ENCODE measurements around the gene FAM241A.
"Not testable (repeated sequence)": the region's sequence is repeated elsewhere in the genome, so short reads cannot be mapped to it uniquely, and the experiment has no call there.

Gene FAM241A

DNA sequence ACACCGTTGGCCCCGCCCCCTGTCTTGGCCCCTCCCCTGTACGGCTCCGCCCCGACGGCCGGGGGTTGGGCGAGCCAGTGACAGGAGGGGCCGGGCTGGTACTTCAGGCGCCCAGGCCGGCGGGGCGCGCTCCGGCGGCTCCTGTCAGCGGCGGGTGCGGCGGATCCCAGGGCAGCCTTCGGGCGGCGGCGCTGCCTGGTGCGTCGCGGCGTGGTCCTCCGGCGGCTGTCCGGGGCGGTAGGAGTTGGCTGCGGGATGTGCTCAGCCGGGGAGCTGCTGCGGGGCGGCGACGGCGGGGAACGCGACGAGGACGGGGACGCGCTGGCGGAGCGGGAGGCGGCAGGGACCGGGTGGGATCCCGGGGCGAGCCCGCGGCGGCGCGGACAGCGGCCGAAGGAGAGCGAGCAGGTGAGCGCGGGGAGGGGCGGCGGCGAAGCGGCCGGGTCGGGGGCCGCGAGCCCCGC lies at the start of gene FAM241A:
TSS of gene FAM241A (plus strand) at position 129 of the 464 bp plus-strand sequence. CDS start at position 256, 127 bp downstream.
- DNase-seq = peak; percentile 77

DNA sequence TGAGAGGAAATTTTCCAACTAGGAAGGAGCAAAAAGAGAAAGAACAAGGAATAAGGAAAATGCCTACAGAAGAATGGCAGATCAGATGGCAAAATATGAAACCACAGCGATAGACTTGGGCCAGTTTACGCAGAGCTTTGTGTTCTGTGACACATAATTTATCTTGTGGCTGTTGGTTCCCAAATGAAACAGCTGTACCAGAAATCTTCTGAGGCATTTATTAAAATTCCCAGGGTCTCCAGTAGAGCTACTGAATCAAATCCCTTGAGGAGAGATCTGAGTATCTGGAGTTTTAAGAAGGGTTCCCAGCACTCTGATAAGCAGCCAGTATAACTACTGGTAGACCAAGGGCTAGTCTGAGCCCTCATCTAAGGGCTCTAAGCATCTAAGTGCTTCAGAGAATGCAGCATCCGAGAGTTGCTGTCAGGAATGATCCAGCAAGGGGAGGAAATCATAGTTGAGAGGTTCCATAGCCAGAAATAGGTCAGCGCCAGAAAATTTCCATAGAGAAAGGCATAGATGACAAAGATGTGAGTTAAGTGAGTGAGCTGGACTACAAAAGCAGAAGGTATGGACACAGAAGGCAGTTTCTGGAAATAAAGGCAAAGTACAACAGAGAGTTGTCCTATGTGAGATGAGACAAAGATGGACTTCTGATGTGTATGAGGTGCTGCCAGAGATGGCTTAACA lies 46.3 kb upstream of the FAM241A start:
- no peak for DNase-seq

DNA sequence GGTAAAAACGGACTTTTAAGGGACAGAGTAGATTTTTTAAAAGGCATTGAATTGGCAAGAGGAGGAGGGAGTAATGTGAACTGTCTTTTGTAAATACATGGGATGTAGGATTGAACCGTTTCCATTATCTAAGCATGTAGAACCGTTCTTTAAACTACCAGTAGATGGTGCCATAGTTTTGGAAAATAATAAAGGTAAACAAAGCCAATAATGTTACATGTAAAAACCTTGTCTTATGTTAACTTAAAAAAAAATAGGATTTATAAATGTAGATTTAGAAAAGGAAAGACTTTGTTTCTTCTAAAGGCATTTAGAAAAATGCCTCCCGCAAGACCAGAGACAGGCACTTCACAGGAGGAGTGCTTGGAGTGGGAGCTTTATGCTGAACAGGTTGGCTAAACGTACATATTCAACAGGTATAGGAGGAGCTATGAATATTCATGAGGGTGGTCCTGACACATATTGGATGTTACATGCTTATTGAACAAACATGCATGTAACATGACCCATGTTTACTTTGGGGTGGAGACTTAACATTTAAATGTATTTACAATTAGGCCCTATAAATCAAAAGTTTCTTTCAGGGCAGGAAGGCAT lies 45.5 kb upstream of the FAM241A start:
- peak; percentile 39 for DNase-seq

DNA sequence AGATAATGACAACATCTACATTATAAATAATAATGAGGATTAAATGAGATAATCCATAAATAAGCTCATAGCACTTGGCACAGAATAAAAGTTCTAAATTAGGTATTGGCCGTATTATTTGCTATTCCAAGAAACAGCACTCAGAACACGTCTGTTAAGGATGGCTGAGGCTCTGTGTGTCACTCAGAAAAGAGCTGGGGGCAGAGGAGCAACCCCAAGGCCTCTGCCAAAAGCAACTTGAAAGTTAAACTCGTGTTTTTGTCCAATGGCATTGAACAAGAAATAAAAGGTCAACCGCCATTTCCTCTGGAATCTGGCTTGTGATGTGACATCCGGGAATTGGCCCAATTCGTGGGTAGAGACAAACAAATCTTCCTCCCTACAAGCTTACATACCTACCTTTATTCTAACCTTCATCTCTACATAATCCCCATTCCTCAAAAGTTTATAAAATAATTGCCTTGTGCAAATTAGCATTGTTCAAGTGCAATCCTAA lies 42.3 kb upstream of the FAM241A start:
- DNase-seq = no peak

DNA sequence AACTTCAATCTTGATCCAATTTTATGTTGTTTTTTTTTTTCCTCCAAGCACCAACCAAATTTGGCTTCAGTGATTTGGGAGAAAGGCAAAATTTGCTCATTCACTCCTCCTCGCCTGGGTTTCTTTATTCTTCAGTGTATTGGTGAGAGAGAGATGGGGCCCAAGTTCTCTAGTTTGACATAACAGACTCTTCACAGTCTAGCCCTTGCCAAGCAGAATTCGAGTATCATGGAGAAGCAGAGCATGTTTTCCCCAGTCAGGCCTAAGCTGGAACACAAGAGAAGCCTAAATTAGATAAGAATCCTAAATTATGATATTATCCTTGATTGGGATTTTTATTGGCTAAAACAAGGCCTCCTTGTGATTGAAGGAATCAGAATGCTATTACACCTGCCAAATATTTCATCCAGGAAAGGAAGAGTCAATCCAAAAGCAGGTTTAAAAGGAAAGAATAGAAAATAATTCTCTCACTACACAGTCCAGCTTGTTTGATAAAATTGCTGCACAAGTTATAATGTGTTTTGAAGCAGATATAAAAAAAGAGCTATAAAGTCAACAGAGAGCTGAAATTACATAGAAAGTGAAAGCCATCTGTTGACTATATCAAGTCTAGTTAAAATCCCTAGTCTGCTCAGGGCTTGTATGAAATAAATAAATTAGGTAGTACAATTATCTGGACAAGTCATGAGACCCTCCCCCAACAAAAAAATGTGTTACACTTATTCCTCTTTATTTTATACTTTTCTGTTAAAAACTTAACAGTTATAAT lies 39.9 kb upstream of the FAM241A start:
- DNase-seq = no peak

DNA sequence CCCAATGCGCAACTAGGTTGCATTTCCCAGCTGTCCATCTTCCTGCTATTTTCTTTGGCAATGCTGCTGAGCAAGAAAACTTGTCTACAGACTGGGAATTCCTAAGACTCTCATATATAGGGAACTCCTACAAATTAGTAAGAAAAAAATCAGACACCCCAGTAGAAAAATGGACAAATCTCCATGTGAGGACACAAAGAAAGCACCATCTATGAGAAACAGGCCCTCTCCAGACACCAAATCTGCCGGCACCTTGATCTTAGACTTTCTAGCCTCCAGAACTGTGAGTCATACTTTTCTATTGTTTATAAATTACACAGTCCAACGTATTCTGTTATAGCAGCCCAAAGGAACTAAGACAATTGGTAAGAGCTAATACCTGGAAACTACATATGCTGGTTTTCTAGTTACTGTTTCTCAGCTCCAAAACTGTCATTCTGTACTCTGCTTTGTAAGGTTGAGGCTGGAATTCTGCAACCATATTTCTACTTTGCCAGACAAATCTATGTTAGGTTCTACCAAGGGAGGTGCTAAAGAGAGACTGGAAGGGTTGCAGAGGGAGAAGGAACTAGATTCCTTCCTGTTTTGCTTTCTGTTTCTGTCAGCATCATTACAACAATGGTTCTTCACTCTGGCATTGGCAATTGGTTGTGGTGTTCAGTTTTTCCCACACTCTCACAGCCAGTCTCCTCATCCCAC lies 35.7 kb upstream of the FAM241A start:
- DNase-seq = no peak

DNA sequence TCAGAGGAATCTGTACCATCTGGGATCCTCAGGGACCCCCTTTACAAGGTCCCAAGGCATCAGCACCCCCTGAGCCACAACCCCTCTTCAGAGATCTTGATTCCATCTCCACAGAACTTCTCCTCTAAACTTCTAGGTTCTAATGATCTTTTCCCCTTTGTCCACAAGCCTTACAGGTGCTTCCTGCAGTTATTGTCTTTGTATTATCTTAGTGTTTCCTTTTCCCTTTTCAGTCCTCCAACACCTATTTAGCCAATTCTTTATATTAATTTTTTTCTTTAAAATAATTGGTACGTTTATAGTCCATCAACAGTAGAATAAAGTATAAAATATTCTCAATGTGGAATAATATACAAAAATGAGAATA lies 35.2 kb upstream of the FAM241A start:
- no peak for DNase-seq

DNA sequence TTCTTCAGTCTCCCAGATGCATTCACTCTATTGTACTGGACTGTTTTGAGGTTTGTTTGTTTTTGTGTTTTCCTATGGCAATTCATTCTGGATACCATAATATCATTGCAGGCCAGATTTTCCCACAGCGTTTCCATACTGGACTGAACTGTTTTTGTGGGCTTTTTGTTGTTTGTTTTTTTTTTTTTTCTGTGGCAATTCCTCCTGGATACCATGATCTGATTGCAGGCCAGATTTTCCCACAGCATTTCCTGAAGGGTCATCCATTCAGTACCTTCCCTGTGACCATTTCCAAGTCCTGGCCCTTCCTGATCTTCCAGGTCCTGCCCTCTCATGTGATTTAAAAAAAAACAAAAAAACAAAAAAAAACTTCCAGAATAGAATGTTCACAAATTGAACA lies 33.9 kb upstream of the FAM241A start:
- DNase-seq = no peak

DNA sequence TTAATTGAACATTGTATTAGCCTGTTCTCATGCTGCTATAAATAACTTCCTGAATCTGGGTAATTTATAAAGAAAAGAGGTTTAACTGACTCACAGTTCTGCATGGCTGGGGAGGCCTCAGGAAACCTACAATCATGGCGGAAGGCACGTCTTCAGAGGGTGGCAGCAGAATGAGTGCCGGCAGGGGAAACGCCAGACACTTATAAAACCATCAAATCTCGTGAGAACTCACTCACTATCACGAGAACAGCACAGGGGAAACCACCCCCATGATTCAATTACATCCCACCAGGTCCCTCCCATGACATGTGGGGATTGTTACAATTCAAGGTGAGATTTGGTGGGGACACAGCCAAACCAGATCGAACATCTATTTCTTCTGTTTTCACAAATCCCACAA lies 33.2 kb upstream of the FAM241A start:
- DNase-seq = not testable (repeated sequence)

DNA sequence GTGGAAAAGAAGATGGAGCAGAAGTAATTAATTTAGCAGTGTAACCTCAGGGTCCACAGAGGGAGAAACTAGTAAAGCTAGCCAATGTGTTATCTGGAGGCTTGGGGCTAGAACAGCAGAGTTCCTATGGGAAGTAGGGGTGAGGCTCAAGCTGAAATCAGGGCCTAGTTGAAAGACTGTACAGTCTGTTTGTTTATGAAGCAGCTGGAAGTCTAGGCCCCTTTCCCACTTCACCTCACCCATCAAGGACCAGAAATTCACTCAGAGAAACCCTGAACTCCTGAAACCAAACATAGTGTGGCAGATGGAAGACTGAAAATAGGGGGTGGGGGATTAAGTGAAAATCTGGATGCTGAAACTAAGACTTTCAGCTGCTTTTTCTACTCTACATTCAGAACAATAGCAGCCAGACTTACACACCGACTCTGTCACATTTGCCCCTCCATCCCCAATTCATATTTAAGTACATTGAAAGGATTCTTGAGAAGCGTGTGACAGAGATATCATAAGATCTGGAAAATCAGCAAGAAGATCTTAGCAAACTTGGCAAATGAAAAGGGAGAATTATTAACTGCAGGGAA lies 32.6 kb upstream of the FAM241A start:
- no peak for DNase-seq

DNA sequence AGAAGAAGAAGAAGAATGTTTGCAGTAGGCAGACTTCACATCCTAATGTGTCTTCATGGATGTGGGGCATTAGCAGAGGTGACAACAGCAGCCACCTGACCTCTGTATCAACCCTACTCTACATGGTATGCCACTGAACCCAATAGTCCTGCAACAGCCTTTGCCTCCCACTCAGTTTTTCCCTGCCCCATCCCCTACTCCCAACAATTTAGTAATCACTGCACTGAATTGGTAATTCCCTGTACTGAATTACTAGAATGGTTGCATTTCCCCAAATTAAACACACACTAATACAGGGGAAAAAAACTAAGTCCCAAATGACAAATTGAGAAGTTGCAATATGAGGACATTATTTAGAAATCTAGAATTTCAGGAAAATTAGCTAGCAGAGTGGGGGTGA lies 31.4 kb upstream of the FAM241A start:
- DNase-seq = no peak

DNA sequence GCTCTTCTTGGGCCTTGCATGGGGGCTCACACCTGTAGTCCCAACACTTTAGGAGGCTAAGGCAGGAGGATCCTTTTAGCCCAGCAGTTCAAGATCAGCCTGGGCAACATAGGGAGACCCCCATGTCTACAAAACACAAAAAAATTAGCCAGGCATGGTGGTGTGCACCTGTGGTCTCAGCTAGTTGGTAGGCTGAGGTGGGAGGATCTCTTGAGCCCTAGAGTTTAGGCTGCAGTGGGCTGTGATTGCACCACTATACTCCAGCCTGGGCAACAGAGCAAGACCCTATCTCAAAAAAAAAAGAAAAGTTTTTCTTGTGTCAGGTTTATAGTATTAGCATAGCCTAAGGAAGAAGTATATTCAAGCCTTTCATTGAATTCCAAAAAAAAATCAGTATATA lies 30.8 kb upstream of the FAM241A start:
- no peak for DNase-seq

DNA sequence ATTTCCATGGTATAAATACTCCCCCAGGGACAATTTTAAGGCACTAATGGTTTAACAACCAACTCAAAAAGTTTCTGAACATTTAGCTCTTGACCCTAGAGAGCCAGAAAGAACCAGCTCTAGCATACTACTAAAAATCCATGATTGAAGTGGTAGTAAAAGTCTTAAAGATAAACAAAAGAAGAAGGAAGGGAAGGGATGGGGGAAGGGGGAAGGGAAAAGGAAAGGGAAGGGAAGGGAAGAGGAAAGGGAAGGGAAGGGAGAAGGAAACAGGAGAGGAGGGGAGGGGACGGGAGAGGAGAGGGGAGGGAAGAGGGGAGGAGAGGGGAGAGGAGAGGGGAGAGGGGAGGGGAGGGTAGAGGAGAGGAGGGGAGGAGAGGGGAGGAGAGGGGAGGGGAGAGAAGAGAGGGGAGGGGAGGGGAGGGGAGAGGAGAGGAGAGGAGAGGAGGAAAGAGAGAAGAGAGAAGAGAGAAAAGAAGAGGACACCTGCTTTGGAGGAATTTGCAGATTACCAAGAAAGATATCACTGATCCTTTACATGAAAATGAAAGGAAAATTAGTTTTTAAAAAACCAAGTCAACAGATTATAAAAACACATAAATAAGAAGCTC lies 26.4 kb upstream of the FAM241A start:
- DNase-seq = no peak

DNA sequence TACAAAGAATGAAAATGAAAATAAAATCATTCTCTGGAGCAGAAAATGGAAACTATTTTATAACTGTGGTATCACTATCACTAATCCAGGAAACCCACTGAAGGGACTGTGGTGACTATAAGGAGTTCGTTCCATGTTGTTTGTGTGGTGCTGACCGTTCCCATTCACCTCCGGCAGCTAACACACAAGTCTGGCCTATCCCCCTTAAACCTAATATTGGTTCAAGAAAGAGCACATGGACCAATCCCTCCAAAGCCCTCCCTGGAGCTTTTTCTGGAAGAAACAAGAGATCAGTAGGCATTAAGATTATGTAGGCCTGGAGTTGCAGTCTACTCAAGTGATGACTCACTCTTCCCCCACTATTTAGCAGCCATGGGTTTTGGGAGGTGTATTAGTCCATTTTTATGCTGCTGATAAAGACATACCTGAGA lies 25.9 kb upstream of the FAM241A start:
- DNase-seq = no peak

DNA sequence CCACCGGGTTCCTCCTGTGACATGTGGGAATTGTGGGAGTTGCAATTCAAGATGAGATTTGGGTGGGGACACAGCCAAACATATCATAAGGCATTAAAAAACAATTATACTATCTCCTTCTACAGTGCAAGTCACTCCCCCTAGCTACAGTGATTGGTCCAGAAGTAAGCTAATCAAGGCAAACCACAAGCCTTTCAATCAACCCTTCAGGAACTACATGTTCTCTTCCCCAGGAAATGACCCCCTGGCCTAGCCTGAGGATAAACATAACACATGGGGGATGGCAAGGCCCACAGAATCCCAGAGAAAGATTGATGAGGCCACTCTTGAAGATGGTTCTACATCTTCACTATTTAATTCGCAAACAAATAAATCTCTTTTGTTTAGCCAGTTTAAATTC lies 25.2 kb upstream of the FAM241A start:
- DNase-seq = no peak

DNA sequence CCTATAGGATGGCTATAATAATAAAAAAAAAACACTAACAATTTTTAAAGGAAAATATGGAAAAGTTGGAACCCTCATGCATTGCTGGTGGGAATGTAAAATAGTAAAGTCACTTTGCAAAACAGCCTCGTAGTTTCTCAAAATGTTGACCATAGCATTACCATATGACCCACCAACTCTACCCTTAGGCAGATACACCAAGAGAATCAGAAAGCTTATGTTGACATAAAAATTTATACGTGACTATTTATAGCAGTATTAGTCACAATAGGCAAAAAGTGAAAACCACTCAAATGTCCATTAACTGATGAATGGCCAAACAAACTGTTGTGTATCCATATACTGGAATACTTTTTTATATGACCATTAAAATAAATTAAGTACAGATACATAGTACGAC lies 19.8 kb upstream of the FAM241A start:
- DNase-seq = no peak

DNA sequence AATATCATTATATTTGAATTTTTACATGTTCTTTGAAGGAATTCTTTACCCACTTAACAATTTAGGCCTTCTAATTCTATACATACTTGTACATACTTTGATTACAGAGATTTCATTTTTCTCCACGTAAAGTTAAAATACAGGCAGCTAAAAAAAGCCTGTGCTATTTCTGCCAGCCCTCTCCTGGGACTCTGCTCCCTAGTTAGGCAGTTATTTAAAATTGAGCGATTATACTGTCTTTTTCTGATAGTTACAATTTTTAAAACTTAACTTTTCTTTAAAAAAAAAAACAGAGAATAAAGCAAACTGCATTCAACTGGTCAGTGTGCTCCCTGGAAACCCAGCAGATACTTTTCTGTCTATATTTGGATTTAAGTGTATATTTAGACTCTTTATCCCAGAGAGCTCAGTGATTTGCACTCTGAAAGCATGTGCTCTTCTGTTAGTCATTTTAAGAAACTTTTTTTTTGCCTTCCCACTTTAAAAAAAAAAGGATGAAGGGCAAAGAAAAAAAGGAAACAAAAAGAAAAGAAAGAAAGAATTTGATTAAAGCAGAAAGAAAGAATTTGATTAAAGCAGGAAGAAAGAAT lies 18.1 kb upstream of the FAM241A start:
- DNase-seq = no peak

DNA sequence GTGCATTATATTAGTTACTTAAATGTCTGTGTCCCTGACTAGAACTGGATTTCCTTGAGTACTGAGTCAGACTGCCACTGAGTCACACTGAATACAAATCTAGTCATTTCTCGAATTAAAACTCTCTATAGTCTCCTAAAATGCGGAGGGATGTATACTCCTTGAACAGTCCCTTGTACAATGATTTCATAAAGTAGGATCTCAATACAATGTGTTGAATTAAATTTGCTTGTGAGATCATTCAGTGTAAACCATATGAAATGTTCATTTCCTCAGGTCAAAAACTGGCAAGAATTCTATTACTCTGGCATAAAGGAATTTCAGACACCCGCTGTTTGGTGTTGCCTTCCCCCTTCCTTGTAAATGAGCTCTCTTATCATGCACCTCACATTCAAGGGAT lies 17.5 kb upstream of the FAM241A start:
- DNase-seq = no peak

DNA sequence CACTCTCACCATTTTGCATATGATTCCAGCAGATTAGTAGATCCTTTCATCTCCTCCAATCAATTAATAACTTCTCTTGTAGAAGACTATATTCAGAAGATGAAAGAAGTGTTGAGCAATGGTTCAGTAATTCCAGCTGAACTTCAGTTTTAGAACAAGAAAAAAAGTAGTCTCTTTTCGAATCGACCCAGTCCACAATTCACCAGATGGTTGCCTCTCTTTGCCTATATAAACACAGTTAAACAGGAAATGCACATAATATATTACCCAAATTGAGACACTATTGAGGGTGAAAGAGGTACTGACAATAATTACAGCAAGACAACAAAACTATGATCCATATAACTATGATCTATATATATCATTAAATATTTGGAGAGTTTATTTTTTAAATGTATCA lies 16.8 kb upstream of the FAM241A start:
- no peak for DNase-seq

DNA sequence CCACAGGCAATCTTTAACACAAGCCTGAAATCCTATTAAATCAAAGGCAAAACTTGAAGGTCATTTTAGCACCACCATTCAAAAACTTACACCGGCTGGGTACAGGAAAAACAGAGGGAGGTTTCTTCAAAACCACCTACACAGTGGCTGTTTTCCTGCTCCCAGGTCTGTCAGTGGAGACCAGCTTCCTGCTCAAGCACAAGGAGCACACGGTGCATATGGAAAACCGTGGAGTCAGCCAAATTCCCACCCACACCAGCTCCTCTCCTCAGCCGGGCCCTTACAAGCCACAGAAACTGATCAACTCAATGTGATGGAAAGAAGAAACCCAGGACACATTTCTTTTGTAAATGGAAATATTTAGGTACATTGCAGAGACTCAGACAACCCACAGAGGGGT lies 14.3 kb upstream of the FAM241A start:
- no peak for DNase-seq

DNA sequence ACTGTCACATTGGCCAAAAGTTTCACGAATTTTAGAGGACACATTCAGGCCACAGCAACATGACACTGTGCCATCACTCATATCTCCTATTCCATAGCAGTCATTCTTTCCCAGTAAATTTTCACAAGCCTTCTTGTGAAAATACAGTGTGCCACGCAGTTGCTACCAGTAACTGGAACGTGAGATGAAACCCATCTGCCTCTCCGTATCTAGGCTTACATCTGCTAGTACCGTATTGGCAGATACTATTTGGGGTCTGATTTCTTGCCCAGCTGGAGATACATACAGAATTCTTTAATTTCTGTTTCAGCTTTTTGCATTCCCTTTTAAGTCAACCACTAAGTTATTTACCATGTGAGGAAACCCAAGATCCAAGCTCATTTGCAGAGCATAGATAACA lies 8.7 kb upstream of the FAM241A start:
- DNase-seq = no peak

DNA sequence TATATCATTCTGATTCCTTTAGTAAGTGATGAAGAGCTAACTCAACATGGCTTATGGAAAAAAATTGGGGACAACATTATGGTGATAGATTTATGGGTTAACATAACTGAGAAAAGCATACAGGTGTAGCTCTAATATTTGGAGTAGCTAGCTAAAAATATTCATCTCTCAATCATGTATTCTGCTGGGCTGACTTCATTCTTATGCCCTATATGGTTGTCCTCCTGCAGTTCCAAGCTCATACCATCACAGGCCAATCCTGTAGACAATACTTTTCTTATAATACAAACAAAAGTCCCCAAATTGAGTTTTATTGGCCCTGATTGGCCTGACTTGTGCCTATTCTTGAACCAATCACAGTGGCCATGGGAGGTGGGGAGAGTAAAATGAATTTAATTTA lies 6.7 kb upstream of the FAM241A start:
- no peak for DNase-seq
